CD4-positive, alpha-beta T cell treated with Interferon alpha-2 for 1 hour (primary cell): Measurements from ENCODE around the gene TMPRSS5.
"Not testable (repeated sequence)": the region's sequence is repeated elsewhere in the genome, so short reads cannot be mapped to it uniquely, and the experiment has no call there.

ENCODE experiments used
- DNase-seq, 2 donors: peaks; one replicate each; pipeline ENCODE4 v3.0.0-alpha.2; 2020 to 2022

TMPRSS5 gene

DNA sequence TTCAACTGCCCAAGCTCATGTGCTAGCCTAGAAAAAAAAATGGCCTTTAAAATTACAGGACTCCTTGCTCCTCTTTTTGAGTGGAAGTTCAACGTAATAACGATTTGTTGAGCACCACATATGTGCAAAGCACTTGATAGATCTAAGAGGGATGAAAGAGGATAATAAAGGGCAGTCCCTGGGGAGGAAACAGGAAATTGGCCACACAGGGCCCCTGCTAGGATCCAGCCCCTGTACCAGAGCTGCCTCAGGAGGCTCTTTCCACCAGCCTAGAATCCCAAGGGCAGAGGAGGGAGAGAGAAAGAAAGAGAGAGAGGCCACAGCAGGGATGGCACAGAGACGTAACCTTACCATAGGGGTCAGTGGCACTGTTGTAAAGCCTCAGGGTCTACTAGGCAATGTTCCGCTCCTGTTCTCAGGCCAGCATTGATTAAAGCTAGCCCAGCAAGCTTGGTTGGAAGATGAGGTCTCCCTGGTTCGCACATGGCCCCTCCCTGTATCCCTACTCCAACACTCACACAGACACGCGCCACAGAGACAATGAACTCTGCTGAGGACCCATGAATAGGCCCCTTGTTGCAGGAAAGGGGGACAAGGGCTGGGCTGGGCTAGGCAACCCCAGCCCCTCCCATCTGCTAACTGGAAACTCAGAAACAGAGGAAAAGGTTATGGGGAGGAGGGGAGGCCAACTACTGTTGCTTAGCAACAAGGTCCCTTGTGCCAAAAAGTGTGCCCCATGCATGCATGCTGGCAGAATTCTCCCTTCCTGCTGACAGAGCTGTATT is at the start of gene TMPRSS5:
Gene TMPRSS5 (minus strand): TSS at position 438 of the 785 bp plus-strand sequence. CDS start 84 bp downstream, at position 354.
- no peak for DNase-seq

DNA sequence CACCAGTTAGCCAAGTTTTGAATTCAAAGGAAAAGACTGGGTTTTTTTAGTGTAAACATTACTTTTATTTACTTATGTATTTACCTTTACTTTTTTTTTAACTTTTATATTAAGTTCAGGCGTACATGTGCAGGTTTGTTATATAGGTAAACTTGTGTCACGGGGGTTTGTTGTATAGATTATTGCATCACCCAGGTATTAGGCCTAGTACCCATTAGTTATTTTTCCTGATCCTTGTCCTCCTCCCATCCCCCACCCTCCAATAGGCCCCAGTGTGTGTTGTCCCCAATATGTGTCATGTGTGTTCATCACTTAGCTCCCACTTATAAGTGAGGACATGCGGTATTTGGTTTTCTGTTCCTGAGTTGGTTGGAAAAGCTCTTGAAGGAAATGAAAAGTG is 46.8 kb upstream of the TMPRSS5 start:
- no peak for DNase-seq

DNA sequence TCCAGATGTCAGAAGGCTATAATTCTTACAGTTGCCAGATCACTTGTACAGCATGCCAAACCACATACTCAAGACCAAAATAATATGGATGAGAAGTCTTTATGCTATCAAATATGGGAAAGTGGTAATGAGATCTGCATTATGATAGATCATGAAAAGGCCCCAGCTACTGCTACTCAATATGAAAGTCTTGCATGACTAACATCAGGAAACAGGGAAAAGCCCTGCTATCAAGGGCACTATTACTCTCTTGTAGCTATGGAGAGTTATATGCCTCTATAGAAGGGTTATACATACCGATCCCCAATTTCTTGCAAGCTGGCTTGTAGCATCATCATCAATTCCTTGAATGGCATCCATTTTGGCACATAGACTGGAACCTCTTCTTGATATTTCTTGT is 30.2 kb upstream of the TMPRSS5 start:
- no peak for DNase-seq

DNA sequence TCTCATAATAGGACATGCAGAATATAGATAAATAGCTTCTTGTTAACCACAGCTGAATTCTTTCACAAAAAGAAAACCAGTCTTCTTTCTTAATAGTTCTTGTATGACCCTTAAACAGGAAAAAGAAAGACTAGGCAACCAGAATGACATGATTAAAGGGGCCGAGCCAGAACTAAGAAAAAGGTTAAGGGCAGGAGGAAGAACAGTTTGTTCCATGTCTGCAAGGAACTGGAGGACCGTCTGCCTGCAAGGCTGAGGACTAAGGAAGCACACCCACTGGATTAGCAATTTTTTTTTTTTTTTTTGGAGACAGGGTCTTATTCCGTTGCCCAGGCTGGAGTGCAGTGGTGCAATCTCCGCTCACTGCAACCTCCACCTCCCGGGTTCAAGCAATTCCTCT is 26.0 kb upstream of the TMPRSS5 start:
- DNase-seq: no peak

DNA sequence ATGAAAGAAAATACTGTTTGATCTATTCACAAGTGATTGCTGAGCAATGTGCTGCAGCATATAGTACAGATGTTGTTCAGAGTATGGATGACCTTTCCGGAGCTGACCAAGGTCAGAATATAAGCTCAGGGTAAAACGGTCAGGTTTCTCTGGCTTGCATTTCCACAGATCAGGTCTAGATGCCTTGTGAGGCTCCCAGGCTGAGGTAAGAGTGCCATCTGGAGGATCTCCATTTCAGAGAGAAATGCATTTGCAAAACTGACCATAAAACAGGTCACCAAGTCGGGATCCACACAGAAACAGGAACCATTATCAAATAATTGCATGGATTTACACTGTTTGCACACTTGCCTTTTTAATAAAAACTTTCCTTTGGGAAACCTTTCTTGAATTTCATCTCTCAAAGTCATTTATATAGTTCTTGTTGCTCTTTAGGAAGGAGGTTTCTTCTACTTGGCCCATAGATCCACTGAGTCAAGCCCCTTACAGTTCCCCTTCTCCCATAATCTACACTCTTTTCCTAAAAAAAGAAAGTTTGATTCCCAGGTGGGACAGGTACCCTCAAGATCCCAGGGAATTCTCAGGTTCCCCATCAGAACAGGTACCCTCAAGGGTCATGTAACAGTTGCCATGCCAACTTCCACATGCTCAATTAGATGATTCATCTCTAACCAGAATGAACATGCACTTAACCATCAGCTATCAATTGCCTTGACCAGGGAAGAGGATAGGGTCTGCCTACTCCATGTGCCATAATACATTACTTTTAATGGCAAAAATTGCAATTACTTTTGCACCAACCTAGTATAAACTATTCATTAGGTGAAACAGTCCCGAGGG is 25.0 kb upstream of the TMPRSS5 start:
- DNase-seq: no peak

DNA sequence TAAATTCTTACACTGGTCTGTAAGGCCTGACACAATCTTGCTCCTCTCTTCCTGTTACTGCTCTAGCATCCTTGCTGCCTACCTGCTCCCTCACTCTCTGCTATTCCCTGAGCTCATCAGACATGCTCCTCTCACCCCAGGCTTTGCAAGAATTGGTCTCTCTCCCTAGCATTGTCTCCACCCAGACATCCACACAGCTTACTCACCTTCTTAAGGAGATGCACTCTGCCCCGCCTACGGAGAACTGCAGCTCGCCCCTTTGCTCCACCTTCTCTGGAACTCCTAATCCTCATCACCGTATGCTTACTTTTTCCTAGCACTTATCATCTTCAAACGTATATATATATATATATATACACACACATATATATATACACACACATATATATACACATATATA is 23.3 kb upstream of the TMPRSS5 start:
- DNase-seq: no peak

DNA sequence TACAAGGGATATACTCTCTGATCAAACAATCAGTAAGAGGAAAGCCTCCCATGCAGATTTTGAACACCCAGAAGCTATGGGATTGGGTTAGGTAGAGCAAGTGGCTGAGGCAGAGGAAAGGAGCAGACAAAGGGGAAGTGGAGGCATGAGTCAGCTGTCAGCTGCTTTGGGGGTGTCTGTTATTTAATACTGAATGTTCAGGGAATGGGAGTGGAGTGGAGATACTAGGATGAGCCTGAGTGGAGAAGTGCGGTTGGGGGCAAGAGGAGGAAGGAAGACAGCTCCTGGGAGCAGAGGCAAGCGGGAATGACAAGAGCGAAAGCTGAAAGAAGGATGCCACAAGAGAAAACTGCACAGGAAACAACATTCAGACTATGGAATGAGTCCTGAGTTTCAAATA is 22.7 kb upstream of the TMPRSS5 start:
- DNase-seq: no peak

DNA sequence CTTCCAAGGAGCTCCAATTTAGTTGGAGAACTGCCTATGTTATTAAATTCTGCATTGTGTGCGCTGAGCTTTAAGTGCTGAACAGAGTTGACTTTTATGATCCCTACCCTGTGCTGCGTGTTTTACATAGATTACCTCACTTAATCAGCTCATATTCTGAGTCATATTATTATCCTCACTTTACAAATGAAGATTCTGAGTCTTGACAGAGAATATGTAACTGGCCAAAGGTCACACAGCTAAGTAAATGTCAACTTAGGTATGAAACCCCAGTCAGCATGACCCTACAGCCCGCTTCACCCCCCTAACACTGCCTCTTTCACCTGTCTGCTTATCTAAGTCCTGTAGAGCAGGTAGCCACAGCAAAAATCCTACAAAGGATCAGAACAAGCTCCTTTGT is 19.8 kb upstream of the TMPRSS5 start:
- no peak for DNase-seq

DNA sequence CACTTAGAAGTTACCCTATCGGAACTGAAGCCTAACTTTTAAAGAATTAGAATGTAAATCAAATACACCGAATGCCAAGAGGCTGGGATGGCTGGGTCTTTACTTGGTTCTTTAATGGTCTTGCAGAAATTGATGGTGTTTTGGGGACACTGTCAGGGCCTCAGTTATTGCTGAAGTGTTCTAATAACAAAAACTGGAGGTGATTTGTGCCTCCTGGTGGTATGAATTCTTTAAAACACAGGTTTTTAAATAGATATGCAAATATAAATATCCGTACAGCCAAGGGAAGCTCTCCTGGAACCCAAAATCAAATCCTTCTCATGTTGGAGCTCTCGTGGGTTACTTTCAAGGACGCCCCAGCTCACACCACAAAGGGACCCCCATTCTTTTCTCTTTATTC is 19.3 kb upstream of the TMPRSS5 start:
- no peak for DNase-seq

DNA sequence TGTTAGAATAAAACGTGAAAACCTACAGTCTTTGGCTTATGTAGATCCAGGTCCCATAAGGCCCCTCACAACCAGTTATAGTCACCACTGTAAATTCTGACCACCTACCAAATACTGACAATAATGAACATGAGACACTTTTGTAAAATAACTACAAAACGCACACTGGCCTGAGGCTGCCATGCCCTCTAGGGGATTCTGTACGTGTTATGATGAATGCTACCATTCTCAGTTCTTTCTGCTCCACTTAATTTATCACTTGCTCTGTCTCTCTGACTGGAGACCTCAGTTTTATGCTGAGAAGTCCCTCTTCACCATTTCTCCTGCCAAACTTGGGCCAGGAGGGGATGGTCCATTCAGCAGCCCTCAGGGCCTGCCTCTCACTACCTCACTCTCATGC is 18.7 kb upstream of the TMPRSS5 start:
- no peak for DNase-seq

DNA sequence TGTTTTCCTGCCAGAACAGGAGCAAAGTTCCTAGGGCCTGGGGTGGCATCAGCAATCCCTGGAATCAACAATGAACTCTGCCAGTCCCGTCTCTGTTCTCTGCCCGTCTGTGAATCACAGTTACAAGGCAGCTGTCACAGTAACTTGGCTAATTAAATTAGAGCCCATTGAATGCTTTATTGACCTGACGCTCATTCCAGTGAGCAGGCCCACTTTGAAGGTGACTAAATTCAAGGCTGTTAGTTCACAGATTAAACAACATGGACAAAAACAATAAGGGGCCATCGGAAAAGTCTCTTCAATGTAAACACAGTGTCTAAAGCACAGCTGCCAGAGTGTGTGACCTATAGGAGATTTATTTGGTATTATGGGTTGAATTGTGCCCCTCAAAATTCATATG is 17.7 kb upstream of the TMPRSS5 start:
- DNase-seq: no peak

DNA sequence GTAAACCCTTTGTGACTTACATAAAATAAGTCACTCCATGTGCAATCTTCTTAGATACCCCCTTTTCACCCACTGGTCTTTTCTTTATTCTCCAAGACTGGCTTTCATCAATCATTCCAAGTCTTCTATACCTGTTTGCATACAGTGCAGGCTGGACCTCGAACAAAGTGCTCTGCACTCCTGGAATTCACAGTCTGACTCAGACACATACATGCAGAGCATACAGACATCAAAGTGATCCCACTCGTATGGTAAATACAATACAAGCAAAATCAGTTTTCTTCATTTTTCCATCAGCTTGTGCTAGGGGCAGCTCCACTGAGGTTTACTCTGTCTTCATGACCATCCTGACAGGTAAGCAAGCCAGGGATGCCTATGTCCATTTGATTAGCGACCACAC is 16.8 kb upstream of the TMPRSS5 start:
- DNase-seq: no peak

DNA sequence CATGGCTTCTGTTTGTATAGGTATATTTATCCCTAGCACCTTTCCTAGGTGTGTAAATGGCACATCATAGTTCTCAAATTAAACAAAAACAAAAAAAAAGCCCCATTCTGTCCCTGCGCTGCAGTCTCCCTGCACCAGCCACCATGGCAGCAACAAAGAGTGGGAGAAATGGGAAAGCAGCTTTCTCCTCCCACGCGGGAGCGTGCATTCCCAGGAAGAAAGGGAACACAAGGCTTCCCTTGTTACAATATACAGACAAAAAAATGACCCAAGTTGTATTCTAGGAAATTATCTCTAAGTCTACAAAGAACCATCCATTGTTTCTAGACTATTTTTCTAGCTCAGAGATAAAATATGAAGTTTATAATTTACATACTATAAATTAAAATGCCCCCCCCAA is 16.1 kb upstream of the TMPRSS5 start:
- no peak for DNase-seq

DNA sequence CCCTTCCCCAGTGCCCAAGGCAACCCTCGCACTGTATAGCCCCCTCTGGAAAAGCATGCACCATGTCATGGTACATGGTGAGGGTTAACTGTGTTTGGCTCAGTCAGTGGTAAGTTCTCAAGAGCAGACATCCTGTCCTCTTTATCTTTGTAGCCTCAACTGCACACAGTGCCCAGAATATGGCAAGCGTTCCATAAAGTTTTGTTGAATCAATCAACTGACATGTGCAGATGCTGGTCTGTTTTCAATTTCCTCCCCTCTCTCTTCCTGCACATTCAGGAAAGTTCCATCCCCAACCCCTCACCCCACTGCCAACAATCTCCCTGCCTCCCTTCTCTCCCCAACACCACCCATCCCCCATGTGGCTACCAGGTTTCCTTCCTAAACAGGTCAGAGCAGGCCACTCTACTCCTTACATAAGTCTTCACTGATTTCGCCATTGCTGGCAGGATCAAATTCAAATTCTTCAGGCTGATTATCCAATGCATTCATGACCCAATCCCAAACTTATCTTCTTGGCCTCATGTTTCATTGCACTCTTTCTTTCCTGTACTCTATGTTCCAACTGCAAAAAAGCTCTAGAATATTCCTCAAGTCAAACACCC is 15.5 kb upstream of the TMPRSS5 start:
- DNase-seq: no peak

DNA sequence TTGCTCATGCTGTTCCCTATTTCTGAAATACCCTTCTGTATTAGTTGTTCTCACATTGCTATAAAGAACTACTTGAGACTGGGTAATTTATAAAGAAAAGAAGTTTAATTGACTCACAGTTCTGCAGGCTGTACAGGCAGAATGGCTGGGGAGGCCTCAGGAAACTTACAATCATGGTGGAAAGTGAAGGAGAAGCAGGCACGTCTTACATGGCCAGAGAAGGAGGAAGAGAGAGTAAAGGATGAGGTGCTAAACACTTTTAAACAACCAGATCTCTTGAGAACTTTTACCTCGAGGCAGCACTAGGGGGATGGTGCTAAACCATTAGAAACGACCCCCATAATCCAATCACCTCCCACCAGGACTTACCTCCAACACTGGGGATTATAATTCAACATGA is 14.4 kb upstream of the TMPRSS5 start:
- not testable (repeated sequence) for DNase-seq

DNA sequence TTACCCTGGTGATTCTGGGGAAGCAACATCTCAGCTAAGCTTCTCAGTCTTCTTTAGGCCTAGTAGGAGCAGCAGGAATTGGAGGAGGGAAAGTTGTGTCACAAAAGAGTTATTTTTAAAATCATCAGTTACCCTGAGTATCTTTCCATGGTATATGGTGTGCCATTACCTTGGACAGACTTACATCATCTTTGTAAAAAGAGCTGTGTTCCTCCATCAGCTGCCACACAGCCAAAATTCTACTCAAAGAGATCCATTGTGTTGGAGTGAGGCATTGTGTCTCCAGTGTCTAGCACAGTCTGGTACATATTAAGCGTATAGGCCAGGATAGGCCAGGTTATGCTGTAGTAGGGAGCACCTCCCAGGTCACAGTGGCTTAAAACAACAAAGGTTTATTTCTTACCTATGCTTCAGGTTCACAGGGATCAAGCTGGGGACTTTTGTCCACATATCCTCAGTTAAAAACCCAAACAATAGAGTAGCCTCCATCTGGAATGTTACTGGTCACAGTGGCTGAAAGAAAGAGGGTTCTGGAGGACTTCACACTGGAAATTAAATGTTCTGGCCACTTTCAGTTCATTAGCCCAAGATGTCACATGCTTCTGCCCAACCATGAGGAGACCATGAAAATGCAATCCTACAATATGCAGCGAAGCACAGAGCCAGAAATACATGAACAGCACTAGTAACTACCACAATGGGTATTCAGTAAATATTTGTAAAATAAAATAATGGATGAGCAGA is 9.9 kb upstream of the TMPRSS5 start:
- no peak for DNase-seq

DNA sequence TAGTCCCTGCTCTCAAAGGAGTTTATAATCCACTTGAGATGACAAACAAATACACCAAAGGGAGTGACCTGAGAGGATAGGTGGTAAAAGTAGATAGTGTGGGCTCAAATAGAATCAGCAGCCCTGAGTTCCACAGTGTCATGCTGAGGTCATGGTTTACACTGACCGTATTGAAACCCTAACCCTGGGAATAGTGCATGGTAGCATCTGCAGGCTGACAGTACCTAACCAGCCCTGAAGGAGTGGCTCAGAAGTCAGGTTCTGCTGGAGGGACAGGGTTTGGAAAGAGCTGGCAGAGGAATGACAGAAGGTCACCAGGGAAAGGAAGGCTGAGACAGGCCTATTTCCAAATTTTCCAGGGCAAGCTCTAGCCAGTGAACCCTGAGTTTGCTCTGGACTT is 9.2 kb upstream of the TMPRSS5 start:
- no peak for DNase-seq

DNA sequence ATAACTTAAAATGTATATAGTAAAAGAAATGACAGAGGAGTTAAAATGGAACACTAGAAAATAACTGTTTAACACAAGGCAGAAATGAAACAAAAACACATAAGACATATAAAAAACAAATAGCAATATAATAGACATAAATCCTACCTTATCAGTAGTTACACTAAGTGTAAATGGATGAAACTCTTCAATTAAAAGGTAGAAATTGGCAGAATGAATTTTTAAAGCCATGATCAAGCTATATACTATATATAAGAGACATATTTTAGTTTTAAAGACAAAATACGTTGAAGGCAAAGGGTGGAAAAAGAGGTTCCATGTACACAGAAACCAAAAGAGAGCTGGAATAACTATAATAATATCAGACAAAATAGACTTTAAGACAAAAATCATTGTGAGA is 4.9 kb upstream of the TMPRSS5 start:
- DNase-seq: no peak

DNA sequence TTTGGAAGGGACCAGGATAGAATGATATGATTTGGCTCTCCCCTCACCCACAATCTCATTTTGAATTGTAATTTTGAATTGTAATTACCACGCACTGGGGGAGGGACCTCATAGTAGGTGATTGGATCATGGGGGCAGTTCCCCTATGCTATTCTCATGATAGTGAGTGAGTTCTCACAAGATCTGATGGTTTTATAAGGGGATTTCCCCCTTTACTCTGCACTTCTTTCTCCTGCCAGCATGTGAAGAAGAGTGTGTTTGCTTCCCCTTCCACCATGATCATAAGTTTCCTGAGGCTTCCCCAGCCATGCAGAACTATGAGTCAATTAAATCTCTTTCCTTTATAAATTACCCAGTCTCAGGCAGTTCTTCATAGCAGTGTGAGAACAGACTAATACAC is 2.6 kb downstream of the TMPRSS5 start:
- DNase-seq: not testable (repeated sequence)

DNA sequence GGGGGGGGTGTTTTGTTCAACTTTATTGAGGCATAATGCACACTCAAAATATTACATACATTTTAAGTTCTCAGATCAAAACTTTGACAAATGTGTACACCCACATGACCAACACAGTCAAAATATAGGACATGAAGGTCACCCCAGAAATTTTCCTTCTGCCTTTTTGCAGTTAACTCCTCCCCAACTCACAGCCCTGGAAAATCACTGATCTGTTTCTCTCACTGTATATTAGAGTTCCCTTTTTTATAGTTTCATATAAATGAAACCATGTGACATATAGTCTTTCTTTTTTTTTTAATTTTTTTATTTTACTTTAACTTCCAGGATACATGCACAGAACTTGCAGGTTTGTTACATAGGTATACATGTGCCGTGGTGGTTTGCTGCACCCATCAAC is 4.6 kb downstream of the TMPRSS5 start:
- DNase-seq: no peak

DNA sequence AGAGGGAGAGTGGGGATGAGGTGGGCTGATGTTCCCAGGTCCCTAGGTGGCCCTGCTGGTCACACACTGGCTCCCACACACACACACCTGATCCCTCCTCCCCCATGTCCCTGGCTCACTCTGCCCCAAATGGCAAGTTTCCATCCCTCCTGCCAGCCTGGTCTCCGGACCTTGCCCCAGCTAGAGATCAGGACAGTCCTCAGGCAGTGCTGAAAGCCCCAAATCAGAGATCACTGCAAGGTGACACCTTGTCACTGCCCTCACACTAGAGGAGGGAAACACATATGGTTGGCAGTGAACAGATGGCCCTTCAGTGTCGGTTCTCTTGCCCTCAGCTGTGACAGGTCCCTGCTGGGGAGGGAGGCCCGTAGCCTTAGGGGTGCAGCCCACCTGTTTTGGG is 7.6 kb downstream of the TMPRSS5 start:
- no peak for DNase-seq

DNA sequence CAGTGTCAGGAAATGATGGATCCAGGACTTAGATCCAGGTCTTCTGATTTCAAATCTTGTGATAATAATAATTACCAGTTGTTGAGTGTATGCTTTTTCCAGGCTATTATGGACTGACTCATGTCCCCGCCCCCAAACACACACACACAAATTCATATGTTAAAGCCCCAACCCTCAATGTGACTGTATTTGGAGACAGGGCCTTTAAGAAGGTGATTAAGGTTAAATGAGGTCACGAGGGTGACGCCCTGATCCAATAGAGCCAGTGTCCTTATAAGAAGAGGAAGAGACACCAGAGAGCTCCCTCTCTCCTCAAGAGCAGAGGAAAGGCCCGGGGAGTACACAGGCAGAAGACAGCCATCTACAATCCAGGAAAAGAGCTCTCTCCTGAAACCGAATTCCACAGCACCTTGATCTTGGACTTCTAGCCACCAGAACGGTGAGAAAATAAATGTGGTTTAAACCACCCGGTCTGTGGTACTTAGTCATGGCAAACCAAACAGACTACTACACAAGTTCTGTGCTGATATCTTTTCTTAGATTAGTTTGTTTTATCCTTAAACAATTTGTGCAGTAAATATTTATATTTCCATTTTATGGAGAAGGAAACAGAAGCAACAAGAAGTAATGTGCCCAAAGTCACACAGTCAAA is 8.2 kb downstream of the TMPRSS5 start:
- no peak for DNase-seq

DNA sequence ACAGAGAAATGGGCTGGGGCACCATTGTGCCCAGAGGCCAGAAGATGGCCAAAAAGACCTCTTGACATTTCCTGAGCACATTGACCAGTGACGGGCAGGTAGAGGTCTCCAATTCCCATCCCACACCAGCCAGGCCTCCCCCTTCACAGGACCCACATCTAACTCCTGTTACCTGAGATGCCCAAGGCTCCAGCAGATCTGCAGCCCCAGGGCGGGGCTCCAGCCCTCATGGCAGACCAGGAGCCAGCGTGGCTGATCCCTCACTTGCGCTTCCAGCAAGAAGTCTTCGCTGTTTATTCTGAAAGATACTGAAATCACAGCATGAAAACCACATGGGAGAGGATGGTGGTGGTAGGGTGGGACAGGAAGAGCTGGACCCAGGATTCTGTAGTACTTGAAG is 9.0 kb downstream of the TMPRSS5 start:
- no peak for DNase-seq
